GM12878 (cell line): ENCODE data around the gene SLC4A1. TPM values are rescaled to one million over a fixed set of nuclear protein-coding genes. Genes with fewer than 3 reads are reported as not detected.

ENCODE experiments used
- ATAC-seq: fragments of 200-7000 bp; cut with Tn5 transposase; 3 replicates; pipeline ENCODE4 v1.9.1; 2020; ENCODE audit warnings: mild to moderate bottlenecking, moderate library complexity
- BruUV-seq: library from RNA; stranded (reverse); fragments of 400-500 nt; replicated peaks from 2 replicates; lab custom pipeline; 2021; lab: Mats Ljungman, UMichigan
- CTCF ChIA-PET: fragments of 300-600 bp; sonication (Branson Sonifier 250); formaldehyde crosslinking; extraction: SDS; loops from one replicate; lab custom pipeline; 2021; ENCODE audit warnings: inconsistent platforms; lab: Yijun Ruan, JAX
- POLR2A ChIA-PET: fragments of 350-600 bp; formaldehyde crosslinking; extraction: SDS; loops from one replicate; lab custom pipeline; 2021; ENCODE audit warnings: inconsistent platforms; lab: Charles Lee
- RAD21 ChIA-PET: fragments of 300-600 bp; sonication (Branson Sonifier 250); formaldehyde crosslinking; loops from one replicate; lab custom pipeline; 2023; ENCODE audit warnings: antibody characterized with exemption; ENCODE audit not compliant: unreplicated experiment; lab: Charles Lee
- SMC1A ChIA-PET: fragments of 300-600 bp; sonication (Branson Sonifier 250); formaldehyde crosslinking; loops from one replicate; lab custom pipeline; 2023; ENCODE audit not compliant: unreplicated experiment, uncharacterized antibody; lab: Charles Lee
- DNase-seq: peaks from one replicate; pipeline ENCODE4 v3.0.0-alpha.2; 2011; ENCODE audit warnings: low read depth, low spot score
- FAIRE-seq: peaks from 3 replicates; lab custom pipeline; 2011; peaks lifted over from hg19 to GRCh38; lab: Jason Lieb, UNC
- H2AFZ ChIP-seq: 2 replicates; pipeline ENCODE4 v1.6.0; 2011; ENCODE audit warnings: low read depth, low read length, control low read depth; ENCODE audit not compliant: control insufficient read depth
- H3K27ac ChIP-seq: 2 replicates; pipeline ENCODE4 v1.5.1; 2011; ENCODE audit warnings: control low read depth; ENCODE audit not compliant: control insufficient read depth, insufficient read depth
- H3K27me3 ChIP-seq, 2 experiments: replicated peaks in 1 of 2; 2 replicates each; pipeline versions ENCODE4 v1.6.0 to v1.6.1; 2011; ENCODE audit warnings: low read length in 1 of 2; ENCODE audit not compliant: control insufficient read depth in 2 of 2, insufficient read depth in 2 of 2
- H3K36me3 ChIP-seq, 2 experiments: 2 replicates each; pipeline ENCODE4 v1.5.1; 2011; ENCODE audit warnings: low read length in 1 of 2; ENCODE audit not compliant: control insufficient read depth in 2 of 2, insufficient read depth in 2 of 2
- H3K4me1 ChIP-seq: 2 replicates; pipeline ENCODE4 v1.6.1; 2011; ENCODE audit warnings: mild to moderate bottlenecking, low read length, moderate library complexity, mixed read lengths; ENCODE audit not compliant: control insufficient read depth, insufficient read depth
- H3K4me2 ChIP-seq: 2 replicates; pipeline ENCODE4 v1.6.0; 2011; ENCODE audit warnings: control low read depth; ENCODE audit not compliant: control insufficient read depth, insufficient read depth
- H3K4me3 ChIP-seq: fragments of 200-600 bp; sonication (generic); 2 replicates; pipeline ENCODE4 v1.5.1; 2016
- H3K79me2 ChIP-seq: 2 replicates; pipeline ENCODE4 v1.6.0; 2011; ENCODE audit warnings: low read length; ENCODE audit not compliant: control insufficient read depth, insufficient read depth
- H3K9ac ChIP-seq: 2 replicates; pipeline ENCODE4 v1.8.0; 2011; ENCODE audit warnings: low read length, control low read depth, mixed read lengths; ENCODE audit not compliant: control insufficient read depth, insufficient read depth
- H3K9me3 ChIP-seq: replicated peaks from 3 replicates; pipeline ENCODE4 v1.5.1; 2011; ENCODE audit warnings: mild to moderate bottlenecking, low read length; ENCODE audit not compliant: control insufficient read depth, insufficient read depth
- H4K20me1 ChIP-seq: 2 replicates; pipeline ENCODE4 v1.6.0; 2011; ENCODE audit not compliant: control insufficient read depth, insufficient read depth
- CHD1 ChIP-seq: IDR thresholded peaks from 2 replicates; pipeline ENCODE4 v1.6.1; 2012; ENCODE audit warnings: low read depth, low read length, improper control_type of control experiment
- ESRRA ChIP-seq: IDR thresholded peaks from 2 replicates; pipeline ENCODE4 v1.6.1; 2012; ENCODE audit warnings: mild to moderate bottlenecking, low read length, improper control_type of control experiment
- KDM1A ChIP-seq: fragments of 200-600 bp; sonication (generic); IDR thresholded peaks from 2 replicates; pipeline ENCODE4 v1.6.1; 2016; ENCODE audit warnings: borderline replicate concordance
- NFIC ChIP-seq: IDR thresholded peaks from 2 replicates; pipeline ENCODE4 v1.6.1; 2012; ENCODE audit warnings: low read depth, mild to moderate bottlenecking, inconsistent platforms, low read length, moderate library complexity
- WGBS: methylation state at CpG from one replicate; pipeline ENCODE4 v1.1.6; 2016; ENCODE audit warnings: low lambda C conversion rate; ENCODE audit not compliant: insufficient replicate concordance, insufficient coverage; ENCODE audit errors: missing lambda C conversion rate; 5-methylcytosine and 5-hydroxymethylcytosine counted together
- in situ Hi-C: fragments of 300-500 bp; cut with MboI; formaldehyde crosslinking; loops from 9 replicates; pipeline ENCODE4 v1.14.3; 2018; ENCODE audit warnings: mixed read lengths
- intact Hi-C: fragments of 100-400 bp; cut with micrococcal nuclease; formaldehyde crosslinking; loops from one replicate; pipeline ENCODE4 v1.14.2; 2022; ENCODE audit not compliant: unreplicated experiment
- polyA plus RNA-seq, 11 experiments: library from polyadenylated mRNA; depleted of rRNA in 4 of 11; unstranded in 6 of 11; stranded (reverse) in 5 of 11; fragments of >200 nt; fragmentation: Nextera tagmentation in 4 of 11; fragmentation: Illumina TruSeq in 1 of 11; extraction: Ambion mirVana in 4 of 11; extraction: Trizol in 1 of 11; gene quantifications; 1 replicate in 1 of 11; 2 replicates in 10 of 11; pipeline versions ENCODE4 v1.2.1 to v1.2.3, GENCODE V29; 2011 to 2016; ENCODE audit warnings: inconsistent platforms in 2 of 11, missing spikeins in 2 of 11, low read depth in 1 of 11
- total RNA-seq, 4 experiments: library from RNA; depleted of rRNA in 3 of 4; stranded (reverse); fragments of >200 nt in 3 of 4; fragmentation: Illumina TruSeq in 1 of 4; extraction: Trizol in 1 of 4; gene quantifications; 2 replicates each; pipeline versions ENCODE4 v1.2.1 to v1.2.3, GENCODE V29; 2013 to 2021
- TF ChIP-seq, protein P1 (sequence below): fragments of 450-650 bp; IDR thresholded peaks from 2 replicates; pipeline ENCODE4 v1.6.1; 2016; ENCODE audit warnings: mild to moderate bottlenecking
- TF ChIP-seq, protein P2 (sequence below): fragments of 450-650 bp; IDR thresholded peaks from 2 replicates; pipeline ENCODE4 v1.6.1; 2017; ENCODE audit warnings: mild to moderate bottlenecking, low read depth, inconsistent platforms; ENCODE audit not compliant: poor library complexity, severe bottlenecking
- TF ChIP-seq, protein P3 (sequence below): fragments of 450-650 bp; IDR thresholded peaks from 2 replicates; pipeline ENCODE4 v1.6.1; 2017; ENCODE audit warnings: mild to moderate bottlenecking, moderate library complexity

SLC4A1 gene
- total and polyA plus RNA-seq, 10 of the 15 experiments (the other 5 are each of a cell fraction or from before 2014, with no cell fraction given), result 0.03 TPM; not detected in 9

DNA sequence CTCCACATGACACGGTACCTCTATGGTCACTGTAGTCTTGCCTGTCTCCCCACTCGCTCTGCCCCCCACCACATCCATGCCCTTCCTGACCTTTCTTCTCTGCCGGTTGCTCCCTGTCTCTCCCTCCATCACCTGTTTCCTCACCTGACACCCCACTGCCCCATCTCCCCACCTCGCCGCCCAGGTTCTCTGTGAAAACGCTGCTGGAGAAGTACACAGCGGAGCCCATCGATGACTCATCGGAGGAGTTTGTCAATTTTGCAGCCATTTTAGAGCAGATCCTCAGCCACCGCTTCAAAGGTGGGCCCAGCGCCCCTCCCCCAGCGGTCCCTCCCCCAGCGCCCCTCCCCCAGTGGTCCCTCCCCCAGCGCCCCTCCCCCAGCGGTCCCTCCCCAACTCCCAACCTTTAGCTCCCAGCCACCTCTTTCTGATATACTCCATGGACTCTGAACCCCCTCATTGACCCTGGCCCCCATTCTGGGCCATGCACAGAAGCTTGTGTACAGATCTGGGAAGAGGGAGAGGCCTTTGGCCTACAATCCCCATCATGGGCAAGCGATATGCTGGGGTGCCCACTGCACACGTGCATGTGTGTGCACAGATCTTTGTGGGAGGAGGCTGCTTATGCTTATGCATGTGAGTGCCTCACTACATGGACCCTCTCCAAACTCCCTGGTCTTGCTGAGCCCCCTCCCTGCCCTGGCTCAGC, 44.6 kb upstream of the SLC4A1 start:
- CTCF ChIA-PET, result no interaction called here
- TF ChIP-seq NFIC (no peak), CHD1 (no peak)
- TF ChIP-seq, protein P1, sequence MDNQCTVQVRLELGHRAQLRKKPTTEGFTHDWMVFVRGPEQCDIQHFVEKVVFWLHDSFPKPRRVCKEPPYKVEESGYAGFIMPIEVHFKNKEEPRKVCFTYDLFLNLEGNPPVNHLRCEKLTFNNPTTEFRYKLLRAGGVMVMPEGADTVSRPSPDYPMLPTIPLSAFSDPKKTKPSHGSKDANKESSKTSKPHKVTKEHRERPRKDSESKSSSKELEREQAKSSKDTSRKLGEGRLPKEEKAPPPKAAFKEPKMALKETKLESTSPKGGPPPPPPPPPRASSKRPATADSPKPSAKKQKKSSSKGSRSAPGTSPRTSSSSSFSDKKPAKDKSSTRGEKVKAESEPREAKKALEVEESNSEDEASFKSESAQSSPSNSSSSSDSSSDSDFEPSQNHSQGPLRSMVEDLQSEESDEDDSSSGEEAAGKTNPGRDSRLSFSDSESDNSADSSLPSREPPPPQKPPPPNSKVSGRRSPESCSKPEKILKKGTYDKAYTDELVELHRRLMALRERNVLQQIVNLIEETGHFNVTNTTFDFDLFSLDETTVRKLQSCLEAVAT, result no peak
- TF ChIP-seq, all 136 proteins: peak for 0

DNA sequence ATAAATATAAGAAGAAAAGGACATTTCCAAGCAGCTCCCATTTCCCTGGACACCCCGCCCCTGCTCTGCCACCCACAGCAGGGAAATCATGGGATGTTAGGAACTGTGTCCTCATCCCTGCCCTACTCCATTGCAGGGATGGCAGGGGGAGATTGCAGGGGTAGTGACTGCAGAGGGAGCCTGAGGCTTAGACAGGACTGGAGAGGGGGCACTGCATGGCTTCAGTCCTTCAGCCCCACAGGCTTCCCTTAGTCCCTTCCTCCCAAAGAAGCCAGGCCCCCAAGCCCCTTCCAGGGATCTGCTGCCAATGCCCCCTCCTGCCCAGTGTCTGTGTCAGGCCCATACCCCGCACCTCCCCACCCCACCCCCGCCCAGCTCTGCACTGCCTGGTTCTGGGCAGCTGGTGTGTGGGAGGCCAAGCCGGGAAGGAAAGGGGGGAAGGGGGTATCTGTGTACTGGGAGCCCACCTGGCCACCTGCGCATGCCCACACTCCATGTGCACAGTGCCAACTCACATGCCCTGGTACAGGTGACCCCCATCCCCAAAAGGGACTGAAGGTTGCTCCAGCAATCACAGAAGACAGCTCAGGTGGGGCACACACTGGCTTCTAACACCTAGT, 43.7 kb upstream of the SLC4A1 start:
- ChIA-PET SMC1A (interaction anchor here (0.6 kb wide), 1 partner anchor 27 kb away, joined by 3 read pairs; no protein-coding TSS in a partner anchor), RAD21 (no interaction called here), POLR2A (no interaction called here), CTCF (no interaction called here)
- peaks cover 11 to 21% of the 10 kb centered on the region in 2 experiments for H3K27me3 ChIP-seq
- 25% methylated on average over 4 of the region's 5 CpGs for WGBS
- no TSS peak for BruUV-seq
- ATAC-seq (no peak), DNase-seq (no peak), FAIRE-seq (no peak)
- H3K4me1 ChIP-seq, result peaks cover 12% of the 10 kb centered on the region
- no peak overlapping the region for H3K4me2 ChIP-seq
- no peaks in the 10 kb centered on the region for H3K79me2 ChIP-seq
- H3K9ac ChIP-seq, result no peak overlapping the region
- intact Hi-C loops, result no loop called here
- no peaks in the 10 kb centered on the region for H3K9me3 ChIP-seq
- no peak overlapping the region for H2AFZ ChIP-seq
- H4K20me1 ChIP-seq, result 0 out of 2 replicates have a peak, but pooled peaks cover 2% of the 10 kb centered on the region
- in situ Hi-C loops, result no loop called here
- no peaks in the 10 kb centered on the region for H3K36me3 ChIP-seq
- no peak overlapping the region for H3K4me3 ChIP-seq
- no peak overlapping the region for H3K27ac ChIP-seq
- TF ChIP-seq KDM1A (no peak), ESRRA (no peak)
- TF ChIP-seq, protein P2, sequence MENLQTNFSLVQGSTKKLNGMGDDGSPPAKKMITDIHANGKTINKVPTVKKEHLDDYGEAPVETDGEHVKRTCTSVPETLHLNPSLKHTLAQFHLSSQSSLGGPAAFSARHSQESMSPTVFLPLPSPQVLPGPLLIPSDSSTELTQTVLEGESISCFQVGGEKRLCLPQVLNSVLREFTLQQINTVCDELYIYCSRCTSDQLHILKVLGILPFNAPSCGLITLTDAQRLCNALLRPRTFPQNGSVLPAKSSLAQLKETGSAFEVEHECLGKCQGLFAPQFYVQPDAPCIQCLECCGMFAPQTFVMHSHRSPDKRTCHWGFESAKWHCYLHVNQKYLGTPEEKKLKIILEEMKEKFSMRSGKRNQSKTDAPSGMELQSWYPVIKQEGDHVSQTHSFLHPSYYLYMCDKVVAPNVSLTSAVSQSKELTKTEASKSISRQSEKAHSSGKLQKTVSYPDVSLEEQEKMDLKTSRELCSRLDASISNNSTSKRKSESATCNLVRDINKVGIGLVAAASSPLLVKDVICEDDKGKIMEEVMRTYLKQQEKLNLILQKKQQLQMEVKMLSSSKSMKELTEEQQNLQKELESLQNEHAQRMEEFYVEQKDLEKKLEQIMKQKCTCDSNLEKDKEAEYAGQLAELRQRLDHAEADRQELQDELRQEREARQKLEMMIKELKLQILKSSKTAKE, result no peak
- TF ChIP-seq, protein P3, sequence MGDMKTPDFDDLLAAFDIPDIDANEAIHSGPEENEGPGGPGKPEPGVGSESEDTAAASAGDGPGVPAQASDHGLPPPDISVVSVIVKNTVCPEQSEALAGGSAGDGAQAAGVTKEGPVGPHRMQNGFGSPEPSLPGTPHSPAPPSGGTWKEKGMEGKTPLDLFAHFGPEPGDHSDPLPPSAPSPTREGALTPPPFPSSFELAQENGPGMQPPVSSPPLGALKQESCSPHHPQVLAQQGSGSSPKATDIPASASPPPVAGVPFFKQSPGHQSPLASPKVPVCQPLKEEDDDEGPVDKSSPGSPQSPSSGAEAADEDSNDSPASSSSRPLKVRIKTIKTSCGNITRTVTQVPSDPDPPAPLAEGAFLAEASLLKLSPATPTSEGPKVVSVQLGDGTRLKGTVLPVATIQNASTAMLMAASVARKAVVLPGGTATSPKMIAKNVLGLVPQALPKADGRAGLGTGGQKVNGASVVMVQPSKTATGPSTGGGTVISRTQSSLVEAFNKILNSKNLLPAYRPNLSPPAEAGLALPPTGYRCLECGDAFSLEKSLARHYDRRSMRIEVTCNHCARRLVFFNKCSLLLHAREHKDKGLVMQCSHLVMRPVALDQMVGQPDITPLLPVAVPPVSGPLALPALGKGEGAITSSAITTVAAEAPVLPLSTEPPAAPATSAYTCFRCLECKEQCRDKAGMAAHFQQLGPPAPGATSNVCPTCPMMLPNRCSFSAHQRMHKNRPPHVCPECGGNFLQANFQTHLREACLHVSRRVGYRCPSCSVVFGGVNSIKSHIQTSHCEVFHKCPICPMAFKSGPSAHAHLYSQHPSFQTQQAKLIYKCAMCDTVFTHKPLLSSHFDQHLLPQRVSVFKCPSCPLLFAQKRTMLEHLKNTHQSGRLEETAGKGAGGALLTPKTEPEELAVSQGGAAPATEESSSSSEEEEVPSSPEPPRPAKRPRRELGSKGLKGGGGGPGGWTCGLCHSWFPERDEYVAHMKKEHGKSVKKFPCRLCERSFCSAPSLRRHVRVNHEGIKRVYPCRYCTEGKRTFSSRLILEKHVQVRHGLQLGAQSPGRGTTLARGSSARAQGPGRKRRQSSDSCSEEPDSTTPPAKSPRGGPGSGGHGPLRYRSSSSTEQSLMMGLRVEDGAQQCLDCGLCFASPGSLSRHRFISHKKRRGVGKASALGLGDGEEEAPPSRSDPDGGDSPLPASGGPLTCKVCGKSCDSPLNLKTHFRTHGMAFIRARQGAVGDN, result no peak

More for the DNA sequence above, 44.6 kb upstream of the SLC4A1 start:
- 58% methylated on average over 14 of the region's 17 CpGs for WGBS
- no peaks in the 10 kb centered on the region for H3K9me3 ChIP-seq
- no peaks in the 10 kb centered on the region for H3K79me2 ChIP-seq
- ChIA-PET RAD21 (no interaction called here), SMC1A (interaction anchor here (0.6 kb wide), 1 partner anchor 28 kb away, joined by 3 read pairs; no protein-coding TSS in a partner anchor), POLR2A (no interaction called here)
- peaks cover 7 to 18% of the 10 kb centered on the region in 2 experiments; a peak in 3 of 4 replicates for H3K27me3 ChIP-seq
- no peak overlapping the region for H3K4me2 ChIP-seq
- no peak for FAIRE-seq
- peaks cover 14% of the 10 kb centered on the region for H3K4me1 ChIP-seq
- H3K36me3 ChIP-seq, result no peaks in the 10 kb centered on the region
- H3K27ac ChIP-seq, result no peak overlapping the region
- in situ Hi-C loops, result no loop called here
- H3K4me3 ChIP-seq, result no peak overlapping the region
- no peak for DNase-seq
- ATAC-seq, result no peak
- no peak overlapping the region for H2AFZ ChIP-seq
- no peak overlapping the region for H3K9ac ChIP-seq
- 0 out of 2 replicates have a peak, but pooled peaks cover 2% of the 10 kb centered on the region for H4K20me1 ChIP-seq
- intact Hi-C loops, result no loop called here
- BruUV-seq, result no TSS peak
